Right renal pelvis (tissue), 4 donors: Measurements from ENCODE around the gene MAPK10. TPM values are rescaled to one million over a fixed set of nuclear protein-coding genes. Genes with fewer than 3 reads are reported as not detected.
A peak's percentile ranks its signal among the peaks of the same experiment; 100 is the strongest.
"Not testable (repeated sequence)": the region's sequence is repeated elsewhere in the genome, so short reads cannot be mapped to it uniquely, and the experiment has no call there.

Source experiments
- DNase-seq, 4 donors: peaks; one replicate each; pipeline ENCODE4 v3.0.0-alpha.2; 2013; ENCODE audit warnings: low read depth in 4 of 4, low spot score in 3 of 4, missing footprints in 1 of 4
- polyA plus RNA-seq, 4 donors: library from polyadenylated mRNA; unstranded; fragments of 120-200 nt; gene quantifications; one replicate each; pipeline ENCODE4 v1.2.1, GENCODE V29; 2013; ENCODE audit not compliant: insufficient read length in 4 of 4

Gene MAPK10
- polyA plus RNA-seq, 4 donors: 50.7 to 66.0 (median 62.6) TPM

- DNase-seq: no peak
These were observed 355.8 kb downstream of the MAPK10 start for GRCh38 chr4:86004030-86004429.

GRCh38 chr4:86001591-86001990, 358.3 kb downstream of the MAPK10 start:
- no peak for DNase-seq

DNA sequence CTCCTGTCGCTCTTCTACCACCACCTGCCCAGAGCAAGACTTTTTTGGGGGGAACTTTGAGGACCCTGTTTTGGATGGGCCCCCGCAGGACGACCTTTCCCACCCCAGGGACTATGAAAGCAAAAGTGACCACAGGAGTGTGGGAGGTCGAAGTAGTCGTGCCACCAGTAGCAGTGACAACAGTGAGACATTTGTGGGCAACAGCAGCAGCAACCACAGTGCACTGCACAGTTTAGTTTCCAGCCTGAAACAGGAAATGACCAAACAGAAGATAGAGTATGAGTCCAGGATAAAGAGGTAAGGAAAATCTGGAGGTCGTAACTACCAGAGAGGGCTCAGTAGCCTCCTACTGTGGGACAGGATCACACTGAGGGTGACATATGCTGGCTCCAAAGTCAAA, 364.5 kb downstream of the MAPK10 start:
- DNase-seq: no peak

GRCh38 chr4:85994576-85994975, 365.3 kb downstream of the MAPK10 start:
- no peak for DNase-seq

DNA sequence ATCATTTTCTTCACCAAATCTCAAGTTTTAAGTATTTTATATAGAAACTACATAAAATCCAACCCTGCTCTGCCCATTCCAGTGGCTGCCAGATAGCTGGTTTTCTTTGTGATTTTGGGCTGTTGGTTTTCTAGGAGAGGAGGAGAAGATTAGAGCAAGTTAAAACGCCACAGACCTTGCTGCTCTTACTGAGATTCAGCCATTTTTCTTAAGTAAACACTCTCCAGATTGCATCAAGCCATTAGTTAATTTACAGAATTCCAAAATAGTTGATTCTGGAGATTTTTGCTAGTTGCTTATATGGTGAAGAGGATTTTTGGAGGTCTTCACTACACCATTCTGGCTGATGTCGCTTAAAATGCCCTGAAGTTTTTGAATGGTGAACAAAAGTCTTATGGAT, 366.2 kb downstream of the MAPK10 start:
- no peak for DNase-seq

DNA sequence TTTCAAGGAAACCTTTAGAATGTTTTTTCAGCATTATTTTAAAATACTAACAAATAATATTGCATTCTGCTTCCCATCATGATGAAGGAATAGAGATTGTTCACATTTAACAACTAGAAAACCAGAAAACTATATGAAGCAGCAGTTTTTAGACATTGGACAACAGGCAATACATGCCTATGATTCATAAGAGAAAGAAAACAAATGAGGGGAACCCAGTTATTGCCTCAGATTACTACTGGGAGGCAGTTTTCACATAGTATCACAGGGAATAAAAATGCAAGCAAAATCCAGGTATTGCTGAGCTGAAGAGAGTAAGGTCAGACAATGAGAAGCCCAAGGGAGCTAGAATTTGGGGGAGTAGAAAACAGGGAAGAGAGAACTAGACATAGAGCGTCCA, 373.6 kb downstream of the MAPK10 start:
- DNase-seq: no peak

GRCh38 chr4:85979276-85979675, 380.6 kb downstream of the MAPK10 start:
- no peak for DNase-seq

GRCh38 chr4:85970535-85970934, 389.3 kb downstream of the MAPK10 start:
- no peak for DNase-seq

- peak in 3 of 4 donors; percentile 54 to 67 (median 65) for DNase-seq
These were observed 390.7 kb downstream of the MAPK10 start for GRCh38 chr4:85968945-85969819.

- no peak for DNase-seq
These were observed 392.0 kb downstream of the MAPK10 start for GRCh38 chr4:85967872-85968271.

DNA sequence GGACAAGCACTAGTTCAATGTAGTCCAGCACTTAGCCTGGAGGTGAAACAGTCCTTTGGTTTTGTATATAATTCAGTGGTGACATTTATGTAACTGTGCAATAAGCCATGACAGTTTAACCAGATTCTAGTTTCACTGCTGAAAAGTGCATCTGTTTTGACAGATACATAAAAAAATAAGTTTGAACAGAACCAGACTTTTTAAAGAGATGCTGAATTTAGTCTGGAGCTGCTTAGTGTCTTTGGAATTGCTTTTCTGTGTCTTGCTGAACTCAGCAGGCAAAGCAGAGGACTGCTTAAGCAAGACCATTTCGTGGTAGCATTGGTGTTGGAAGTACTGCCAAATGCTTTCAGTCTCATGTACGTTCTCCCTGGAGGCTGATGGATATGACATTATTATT, 393.5 kb downstream of the MAPK10 start:
- DNase-seq: no peak

DNA sequence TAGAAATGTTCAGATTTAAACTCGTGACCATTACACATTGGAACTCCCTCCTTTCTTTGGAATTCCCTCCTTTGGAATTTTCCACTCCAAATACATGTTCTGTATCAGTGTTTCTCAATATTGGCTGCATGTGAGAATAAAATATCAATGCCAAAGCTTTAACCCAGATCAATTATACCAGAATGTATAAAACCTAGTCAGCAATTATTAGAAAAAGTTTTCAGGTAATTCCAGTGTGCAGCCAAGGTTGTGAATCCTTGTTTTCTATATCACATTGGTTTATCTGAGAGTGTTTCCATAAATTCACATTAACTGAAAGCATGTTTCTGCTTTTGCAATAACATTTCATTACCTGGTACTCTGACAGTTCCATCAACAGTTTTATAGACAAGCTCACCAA, 394.3 kb downstream of the MAPK10 start:
- no peak for DNase-seq

- DNase-seq: not testable (repeated sequence)
These were observed 394.8 kb downstream of the MAPK10 start for GRCh38 chr4:85965017-85965416.

DNA sequence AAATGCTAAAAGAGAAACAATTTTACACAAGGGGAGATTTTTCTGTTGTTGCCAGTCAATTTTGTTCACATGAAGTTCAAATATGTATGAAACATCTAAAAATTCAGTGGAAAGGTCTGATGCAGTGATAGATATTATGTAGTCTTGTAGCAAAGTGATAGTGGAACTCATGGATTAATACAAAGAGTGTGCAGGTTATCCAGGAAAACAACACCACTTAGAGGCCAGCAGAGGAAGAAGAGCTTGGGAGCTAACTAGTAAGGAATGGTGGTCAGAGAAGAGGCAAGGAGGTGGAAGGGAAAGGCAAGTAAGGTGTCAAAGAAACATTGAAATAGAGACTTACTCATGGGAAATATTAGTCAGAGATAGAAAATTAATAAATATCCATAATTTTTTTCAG, 395.6 kb downstream of the MAPK10 start:
- no peak for DNase-seq

GRCh38 chr4:85963231-85963630, 396.6 kb downstream of the MAPK10 start:
- DNase-seq: no peak

DNA sequence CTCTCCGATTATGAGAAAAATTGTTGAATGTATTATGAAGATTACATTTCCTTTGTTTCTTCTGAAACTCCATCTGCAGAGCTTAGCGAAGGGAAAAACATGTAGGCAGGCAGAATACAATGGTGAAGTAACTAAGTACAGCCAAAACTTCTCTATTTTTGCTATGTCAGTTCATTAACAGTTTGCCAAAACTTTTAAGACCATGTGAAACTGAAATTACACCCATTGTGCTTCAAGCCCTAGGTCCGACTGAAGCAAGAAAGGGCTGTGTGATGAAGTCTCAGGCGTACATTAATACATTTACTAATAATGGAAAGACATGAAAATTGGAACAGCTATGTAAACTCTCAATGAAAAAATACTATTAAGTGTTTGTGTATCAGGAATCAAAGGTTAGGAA, 398.0 kb downstream of the MAPK10 start:
- DNase-seq: no peak

GRCh38 chr4:85956293-85956945, 403.4 kb downstream of the MAPK10 start:
- no peak for DNase-seq

DNA sequence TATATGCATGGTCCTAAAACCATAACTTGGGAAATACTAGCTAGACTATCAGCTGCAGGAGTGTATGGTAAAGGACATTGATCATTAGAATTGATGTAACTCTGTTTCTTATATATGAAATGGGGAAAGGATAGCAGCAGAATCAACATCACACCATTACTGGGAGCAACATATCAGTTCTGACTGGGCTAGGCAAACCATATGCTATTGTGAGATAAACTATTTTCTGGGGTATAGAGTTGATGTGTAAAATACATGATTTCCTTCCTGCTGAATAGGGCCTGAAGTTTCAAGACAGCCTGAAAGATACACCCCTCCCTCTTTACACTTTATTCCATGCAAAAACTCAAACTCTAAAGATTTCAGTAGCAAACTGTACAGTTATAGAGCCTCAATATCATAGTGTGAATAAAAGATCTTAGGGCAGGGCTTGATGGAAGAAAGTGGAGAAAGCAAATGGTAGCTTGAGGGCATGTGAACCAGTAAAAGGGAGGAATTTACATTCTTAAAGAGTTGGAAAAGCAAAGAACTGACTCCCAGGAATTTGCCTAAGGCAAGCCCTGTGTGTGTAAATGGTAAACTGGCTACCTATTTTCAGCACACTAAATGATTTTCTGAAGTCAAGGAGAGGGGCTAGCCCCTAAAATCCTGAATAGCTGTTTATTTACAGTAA, 404.1 kb downstream of the MAPK10 start:
- no peak for DNase-seq

- DNase-seq: no peak
These were observed 406.2 kb downstream of the MAPK10 start for GRCh38 chr4:85953651-85954018.

DNA sequence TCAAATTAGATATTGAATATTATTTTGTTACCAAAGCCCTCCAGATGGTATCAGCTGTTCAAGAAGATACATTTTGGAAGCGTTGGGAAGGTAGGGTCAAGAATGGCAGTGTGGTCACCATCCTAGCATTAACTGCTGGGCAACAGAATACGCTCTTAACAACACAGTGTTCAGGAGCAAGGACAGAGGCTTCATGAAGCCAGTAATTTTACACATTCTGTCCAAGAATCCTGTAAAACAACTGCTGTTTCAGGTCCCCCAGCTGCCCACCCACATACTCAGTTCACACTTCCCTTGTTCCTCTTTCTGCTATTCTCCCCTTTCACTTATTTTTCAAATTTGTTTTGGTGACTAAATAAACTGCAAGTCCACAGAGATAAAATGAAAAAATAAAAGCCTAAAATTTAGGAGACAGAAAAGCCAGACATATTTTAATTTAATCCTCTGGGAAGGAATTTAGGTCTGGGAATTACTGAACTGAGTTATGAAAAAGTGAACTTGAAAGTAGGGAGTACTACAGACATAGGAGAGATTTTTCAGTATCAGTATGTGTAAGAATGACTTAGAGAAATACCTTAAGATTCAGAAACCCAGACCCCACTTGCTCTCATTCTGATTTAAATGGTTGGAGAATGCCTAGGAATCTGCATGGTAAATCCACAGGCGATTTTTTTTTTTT, 406.7 kb downstream of the MAPK10 start:
- no peak for DNase-seq

- DNase-seq: no peak
These were observed 407.3 kb downstream of the MAPK10 start for GRCh38 chr4:85952528-85952927.
